GM19023 (cell line): Measurements from ENCODE around the gene FAM20C.

Experiments used
- ATAC-seq: cut with Tn5 transposase; IDR thresholded peaks from one replicate; pipeline ENCODE4 v1.9.1; 2021; ENCODE audit warnings: mild to moderate bottlenecking, moderate library complexity; ENCODE audit not compliant: unreplicated experiment

Gene FAM20C

DNA sequence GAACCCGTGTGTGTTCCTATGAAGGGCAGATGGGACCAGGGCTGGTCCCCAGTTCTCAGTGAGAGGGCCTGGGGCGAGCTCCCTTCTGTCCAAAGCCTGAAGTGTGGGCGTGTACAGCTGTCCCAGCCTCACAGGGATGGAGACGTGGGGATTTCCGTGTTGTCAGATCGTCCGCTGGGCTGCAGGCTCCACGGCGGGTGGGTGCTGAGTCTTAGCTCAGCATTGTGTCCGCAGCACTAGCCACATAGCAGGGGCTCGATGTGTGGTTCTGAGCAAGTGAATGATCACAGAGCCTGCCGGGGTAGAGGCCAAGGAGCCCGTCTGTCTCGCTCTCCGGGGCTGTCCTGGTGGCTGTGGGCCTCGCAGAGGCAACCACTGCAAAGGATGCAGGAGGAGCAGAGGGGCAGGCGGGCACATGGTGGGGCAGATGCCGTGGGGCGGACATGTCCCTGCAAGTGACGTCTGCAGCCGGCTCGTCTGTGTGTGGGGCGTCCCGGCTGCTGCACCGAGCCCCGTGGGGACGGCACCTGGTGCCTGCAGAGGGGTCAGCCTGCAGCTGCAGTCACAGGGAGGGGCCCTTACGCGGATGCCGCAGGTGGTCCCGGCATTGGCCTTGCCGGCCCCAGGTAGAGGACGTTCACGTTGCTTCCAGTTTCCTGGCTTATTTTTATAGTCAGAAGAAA is 30.9 kb downstream of the FAM20C start:
- ATAC-seq = no peak

GRCh38 chr7:223861-224260 is 31.5 kb downstream of the FAM20C start:
- no peak for ATAC-seq

GRCh38 chr7:226281-226895 is 34.0 kb downstream of the FAM20C start:
- ATAC-seq = no peak

GRCh38 chr7:227926-228325 is 35.6 kb downstream of the FAM20C start:
- no peak for ATAC-seq

DNA sequence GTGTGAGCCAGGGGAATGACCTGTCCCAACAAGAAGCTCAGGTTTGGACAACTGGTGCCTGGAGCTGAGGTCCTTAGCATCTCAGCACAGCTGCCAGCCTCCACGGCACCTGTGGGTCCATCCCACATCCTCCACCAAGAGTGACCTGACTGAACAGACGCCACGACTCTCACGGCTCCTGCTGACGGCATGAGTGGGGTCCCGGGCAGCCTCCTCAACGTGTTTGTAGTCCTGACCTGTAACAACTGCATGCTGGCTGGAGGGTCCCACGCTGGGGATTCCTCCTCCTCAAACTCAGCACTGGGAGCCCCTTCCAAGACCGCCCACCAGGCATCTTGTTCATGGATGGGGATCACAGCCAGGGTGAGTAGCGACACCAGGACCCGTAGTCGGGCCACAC is 36.2 kb downstream of the FAM20C start:
- ATAC-seq = no peak

DNA sequence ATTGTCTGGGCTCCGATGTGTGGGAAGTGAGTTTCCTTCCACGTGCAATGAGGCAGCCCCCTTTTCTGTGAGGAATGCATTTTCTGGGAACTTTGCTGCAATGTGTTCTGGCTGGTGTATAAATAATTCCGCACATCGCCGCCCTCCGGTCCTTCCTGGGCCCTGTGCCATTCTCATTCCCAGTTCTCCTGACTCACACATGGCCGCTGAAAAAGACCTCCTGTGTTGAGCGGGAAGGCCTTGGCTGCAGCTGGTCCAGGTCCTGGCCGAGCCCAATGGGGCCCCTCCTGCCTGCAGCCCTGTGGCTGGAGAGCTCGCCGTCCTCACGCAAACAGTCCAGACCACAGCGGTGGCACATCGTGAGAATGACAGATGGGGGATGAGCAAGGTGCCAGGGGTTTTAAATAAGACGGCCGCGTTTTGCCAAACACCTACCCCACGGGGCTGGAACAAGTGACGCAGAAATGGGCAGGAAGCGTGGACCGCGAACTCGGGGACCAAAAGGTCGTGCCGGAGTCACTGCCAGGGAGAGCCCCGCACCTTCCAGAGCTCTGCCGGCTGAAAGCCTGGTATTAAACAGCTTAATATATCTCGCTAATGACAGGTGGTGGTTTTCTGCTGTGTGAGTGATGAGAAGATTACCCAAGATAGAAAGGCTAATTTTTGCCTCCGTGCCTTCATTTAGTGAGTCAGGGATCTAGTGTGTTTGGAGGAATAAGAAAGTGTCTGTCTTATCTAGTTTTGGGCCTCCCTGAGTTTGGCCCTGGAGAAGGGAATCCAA is 37.0 kb downstream of the FAM20C start:
- no peak for ATAC-seq

- no peak for ATAC-seq
Observed at GRCh38 chr7:230274-230673, 37.9 kb downstream of the FAM20C start.

GRCh38 chr7:231030-231857 is 38.9 kb downstream of the FAM20C start:
- no peak for ATAC-seq

DNA sequence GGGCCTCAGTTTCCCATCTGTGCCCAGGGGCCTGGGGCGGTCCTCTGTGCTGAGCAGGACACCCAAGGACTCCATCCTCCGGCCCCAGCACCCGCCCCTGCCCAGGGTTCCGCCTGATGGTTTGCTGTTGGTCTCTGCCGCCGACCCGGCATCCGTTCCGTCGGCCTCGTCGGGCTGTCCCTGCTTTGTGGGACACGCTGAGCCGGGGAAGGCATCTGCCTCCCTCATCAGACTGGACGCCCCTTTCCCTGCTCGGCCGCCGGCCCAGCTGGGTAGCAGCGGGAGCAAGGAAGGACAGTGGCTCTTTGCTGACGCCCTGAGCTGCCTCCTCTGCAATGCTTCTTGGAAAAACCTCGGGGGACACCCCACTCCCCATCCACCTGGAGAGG is 39.5 kb downstream of the FAM20C start:
- no peak for ATAC-seq

DNA sequence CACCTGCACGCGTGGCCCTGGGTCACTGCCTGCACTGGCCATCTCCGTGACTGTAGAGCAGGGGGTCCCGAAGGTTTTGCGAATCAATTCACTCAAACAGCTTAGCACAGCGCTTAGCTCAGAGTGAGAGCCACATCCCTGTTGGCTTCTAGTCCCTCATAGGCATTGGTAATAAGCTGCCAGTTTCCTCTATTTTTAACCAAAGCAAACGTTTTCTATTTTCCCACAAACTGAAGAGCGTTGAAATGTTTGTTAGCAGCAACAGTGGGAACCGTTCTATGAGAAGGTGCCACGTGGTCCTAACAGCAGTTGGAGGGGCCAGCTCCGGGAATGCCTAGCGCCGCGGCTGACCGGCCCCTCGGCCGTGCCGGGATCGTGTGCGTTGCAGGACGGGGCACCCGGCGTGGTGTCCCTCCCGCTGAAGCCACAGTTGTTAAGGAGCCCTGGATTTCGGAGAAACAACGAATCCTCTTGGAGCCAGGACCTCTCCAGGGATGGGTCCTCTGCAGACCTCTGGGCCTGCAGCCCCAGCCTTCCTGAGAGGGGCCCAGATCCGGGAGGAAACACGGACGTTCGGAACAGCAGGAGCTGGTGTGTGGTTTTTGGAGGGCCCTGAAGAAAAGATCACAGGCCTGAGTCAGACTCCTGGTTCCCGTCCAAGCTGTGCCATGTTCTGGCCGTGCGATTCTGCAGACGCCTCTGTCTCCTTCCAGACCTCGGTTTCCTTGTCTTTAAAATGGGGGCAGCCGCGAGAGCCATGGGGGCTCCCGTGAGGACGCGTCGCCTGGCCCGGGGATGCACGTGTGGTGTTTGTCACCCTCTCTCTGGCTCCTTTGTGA is 40.3 kb downstream of the FAM20C start:
- ATAC-seq = no peak

- no peak for ATAC-seq
Observed at GRCh38 chr7:233249-234035, 41.1 kb downstream of the FAM20C start.

DNA sequence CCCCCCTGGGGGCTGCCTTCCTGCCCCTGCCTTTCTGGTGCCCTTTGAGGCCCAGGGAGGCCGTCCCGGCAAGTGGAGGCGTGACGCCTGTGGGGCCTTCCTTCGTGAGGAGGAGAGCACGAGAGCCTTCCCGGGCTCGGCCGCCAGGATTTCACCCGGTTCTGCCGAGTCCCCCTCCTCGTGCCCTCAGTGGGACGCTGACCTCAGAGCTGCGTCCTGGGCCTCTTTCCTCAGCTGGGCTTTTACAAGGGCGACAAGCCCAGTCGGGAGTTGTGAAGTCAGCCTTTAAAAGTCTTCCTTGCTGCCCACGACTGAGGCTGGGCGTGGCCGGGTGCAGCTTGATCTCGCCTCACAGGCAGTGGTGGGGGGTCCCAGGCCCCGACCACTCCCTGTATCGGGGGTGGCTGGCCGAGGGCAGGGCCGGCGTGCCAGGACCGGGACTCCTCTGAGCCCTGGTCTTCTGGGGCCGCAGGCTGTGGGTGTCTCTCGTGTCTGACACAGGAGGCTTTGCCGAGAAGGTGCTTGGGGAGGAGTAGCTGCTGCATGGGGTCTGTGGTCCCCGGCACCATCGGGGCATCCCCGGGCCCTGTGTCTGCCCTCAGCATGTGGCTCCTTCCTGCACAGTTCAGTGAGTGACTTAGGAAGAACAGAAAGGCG is 41.8 kb downstream of the FAM20C start:
- ATAC-seq = no peak

GRCh38 chr7:234708-235553 is 42.6 kb downstream of the FAM20C start:
- ATAC-seq = no peak

- no peak for ATAC-seq
Observed at GRCh38 chr7:235576-236395, 43.4 kb downstream of the FAM20C start.

- no peak for ATAC-seq
Observed at GRCh38 chr7:236967-237366, 44.6 kb downstream of the FAM20C start.

DNA sequence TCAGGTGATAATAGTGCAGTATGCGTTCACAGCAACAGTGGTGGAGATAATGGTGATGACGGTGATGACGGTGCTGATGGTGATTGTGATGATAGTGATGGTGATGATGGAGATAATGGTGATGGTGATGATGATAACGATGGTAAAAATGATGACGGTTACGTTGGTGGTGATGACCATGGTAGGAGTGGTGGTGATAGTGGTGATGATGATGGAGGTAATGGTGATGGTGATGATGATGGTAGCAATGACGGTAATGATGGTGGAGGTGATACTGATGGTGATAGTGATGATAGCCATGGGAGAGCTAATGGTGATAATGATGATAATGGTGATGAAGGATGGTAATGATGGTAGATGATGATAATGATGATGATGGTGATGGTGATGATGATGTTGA is 45.0 kb downstream of the FAM20C start:
- no peak for ATAC-seq

DNA sequence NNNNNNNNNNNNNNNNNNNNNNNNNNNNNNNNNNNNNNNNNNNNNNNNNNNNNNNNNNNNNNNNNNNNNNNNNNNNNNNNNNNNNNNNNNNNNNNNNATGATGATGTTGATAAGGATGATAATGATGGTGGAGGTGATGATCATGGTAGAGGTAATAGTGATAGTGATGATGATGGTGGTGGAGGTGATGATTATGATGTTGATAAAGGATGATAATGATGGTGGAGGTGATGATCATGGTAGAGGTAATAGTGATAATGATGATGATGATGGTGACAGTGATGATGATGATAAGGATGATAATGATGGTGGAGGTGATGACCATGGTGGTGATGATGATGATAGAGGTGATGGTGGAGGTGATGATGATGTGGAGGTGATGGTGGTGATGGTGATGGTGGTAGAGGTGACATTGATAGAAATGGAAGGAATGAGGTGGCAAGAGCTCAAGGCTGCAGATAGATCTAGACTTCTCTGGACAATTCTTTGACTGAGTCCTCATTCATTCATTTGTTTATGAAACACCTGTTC is 47.8 kb downstream of the FAM20C start:
- ATAC-seq = no peak
